SU-DHL-6 (cell line): Measurements from ENCODE around the gene FAM124A.

Experiments
- H2AFZ ChIP-seq: fragments of 200-600 bp; sonication (generic); 2 replicates; pipeline ENCODE4 v1.6.1; 2014; ENCODE audit warnings: low read depth, mild to moderate bottlenecking, moderate library complexity, mixed read lengths, antibody characterized with exemption, low read length; ENCODE audit not compliant: severe bottlenecking
- H3F3A ChIP-seq: fragments of 200-600 bp; shearing (Covaris generic); 2 replicates; pipeline ENCODE4 v1.6.0; 2016; ENCODE audit warnings: antibody characterized with exemption, mild to moderate bottlenecking; ENCODE audit not compliant: insufficient read depth
- H3K27ac ChIP-seq: fragments of 200-600 bp; sonication (generic); 2 replicates; pipeline ENCODE4 v1.5.1; 2016; ENCODE audit warnings: low read depth, mild to moderate bottlenecking, low read length, moderate library complexity, mixed read lengths
- H3K27me3 ChIP-seq: fragments of 200-600 bp; sonication (generic), shearing (Covaris generic); 2 replicates; pipeline ENCODE4 v1.6.0; 2014; ENCODE audit warnings: mild to moderate bottlenecking, low read length
- H3K36me3 ChIP-seq: fragments of 200-600 bp; sonication (generic); 2 replicates; pipeline ENCODE4 v1.6.1; 2014; ENCODE audit warnings: mild to moderate bottlenecking, low read length, mixed read lengths
- H3K4me2 ChIP-seq: fragments of 300-600, 200-600 bp; shearing (Covaris generic), sonication (generic); 2 replicates; pipeline ENCODE4 v1.6.0; 2014; ENCODE audit warnings: low read length, low read depth, mild to moderate bottlenecking; ENCODE audit not compliant: poor library complexity, severe bottlenecking
- H3K4me3 ChIP-seq: fragments of 200-600 bp; sonication (generic); 2 replicates; pipeline ENCODE4 v1.5.1; 2014; ENCODE audit warnings: antibody characterized with exemption, low read length, mild to moderate bottlenecking, mixed read lengths; ENCODE audit not compliant: insufficient read depth, poor library complexity, severe bottlenecking
- H3K79me2 ChIP-seq: fragments of 200-600 bp; sonication (generic); 2 replicates; pipeline ENCODE4 v1.6.1; 2014; ENCODE audit warnings: mild to moderate bottlenecking, low read length, moderate library complexity; ENCODE audit not compliant: insufficient read depth
- H3K9ac ChIP-seq: fragments of 200-600 bp; sonication (generic); 2 replicates; pipeline ENCODE4 v1.7.0; 2014; ENCODE audit warnings: mild to moderate bottlenecking, low read length
- H3K9me2 ChIP-seq: fragments of 200-600 bp; sonication (generic); replicated peaks from 2 replicates; pipeline ENCODE4 v1.6.1; 2014; ENCODE audit warnings: low read length; ENCODE audit not compliant: insufficient read depth
- H3K9me3 ChIP-seq: fragments of 200-600 bp; sonication (generic); 2 replicates; pipeline ENCODE4 v1.6.1; 2014; ENCODE audit warnings: low read length, mixed read lengths; ENCODE audit not compliant: insufficient read depth
- H4K20me1 ChIP-seq: fragments of 200-600 bp; sonication (generic); 2 replicates; pipeline ENCODE4 v1.6.1; 2014; ENCODE audit warnings: low read depth, mild to moderate bottlenecking, antibody characterized with exemption, low read length, moderate library complexity, mixed read lengths
- EZH2phosphoT487 ChIP-seq: fragments of 200-600 bp; sonication (generic), shearing (Covaris generic); conservative IDR thresholded peaks from 2 replicates; pipeline ENCODE4 v1.6.1; 2018; ENCODE audit warnings: mild to moderate bottlenecking, antibody characterized with exemption, low read length, moderate library complexity, mixed read lengths
- TF ChIP-seq, protein P1 (sequence below): fragments of 200-600 bp; sonication (generic); IDR thresholded peaks from one replicate; pipeline ENCODE4 v1.5.1; 2017; ENCODE audit warnings: antibody characterized with exemption, mild to moderate bottlenecking, low read length, moderate library complexity; ENCODE audit not compliant: insufficient read depth, poor library complexity, severe bottlenecking

Gene FAM124A

GRCh38 chr13:51202477-51203046 is 19.6 kb upstream of the FAM124A start:
- no peak overlapping the region for H2AFZ ChIP-seq
- H3K9me3 ChIP-seq = peaks cover 9% of the 10 kb centered on the region; the same call in 1 of the 2 replicates
- TF ChIP-seq EZH2phosphoT487 = no peak
- TF ChIP-seq, protein P1, sequence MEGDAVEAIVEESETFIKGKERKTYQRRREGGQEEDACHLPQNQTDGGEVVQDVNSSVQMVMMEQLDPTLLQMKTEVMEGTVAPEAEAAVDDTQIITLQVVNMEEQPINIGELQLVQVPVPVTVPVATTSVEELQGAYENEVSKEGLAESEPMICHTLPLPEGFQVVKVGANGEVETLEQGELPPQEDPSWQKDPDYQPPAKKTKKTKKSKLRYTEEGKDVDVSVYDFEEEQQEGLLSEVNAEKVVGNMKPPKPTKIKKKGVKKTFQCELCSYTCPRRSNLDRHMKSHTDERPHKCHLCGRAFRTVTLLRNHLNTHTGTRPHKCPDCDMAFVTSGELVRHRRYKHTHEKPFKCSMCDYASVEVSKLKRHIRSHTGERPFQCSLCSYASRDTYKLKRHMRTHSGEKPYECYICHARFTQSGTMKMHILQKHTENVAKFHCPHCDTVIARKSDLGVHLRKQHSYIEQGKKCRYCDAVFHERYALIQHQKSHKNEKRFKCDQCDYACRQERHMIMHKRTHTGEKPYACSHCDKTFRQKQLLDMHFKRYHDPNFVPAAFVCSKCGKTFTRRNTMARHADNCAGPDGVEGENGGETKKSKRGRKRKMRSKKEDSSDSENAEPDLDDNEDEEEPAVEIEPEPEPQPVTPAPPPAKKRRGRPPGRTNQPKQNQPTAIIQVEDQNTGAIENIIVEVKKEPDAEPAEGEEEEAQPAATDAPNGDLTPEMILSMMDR = no peak
- H3K9ac ChIP-seq = no peak overlapping the region
- H3K79me2 ChIP-seq = no peaks in the 10 kb centered on the region
- no peak overlapping the region for H3K27ac ChIP-seq
- H3F3A ChIP-seq = no peaks in the 10 kb centered on the region
- H3K9me2 ChIP-seq = no peaks in the 10 kb centered on the region; the same call in 1 of the 2 replicates
- no peak overlapping the region for H3K4me3 ChIP-seq
- H3K27me3 ChIP-seq = no peaks in the 10 kb centered on the region
- H4K20me1 ChIP-seq = no peaks in the 10 kb centered on the region
- 0 out of 2 replicates have a peak, but pooled peaks cover 3% of the 10 kb centered on the region for H3K36me3 ChIP-seq
- H3K4me2 ChIP-seq = no peak overlapping the region

DNA sequence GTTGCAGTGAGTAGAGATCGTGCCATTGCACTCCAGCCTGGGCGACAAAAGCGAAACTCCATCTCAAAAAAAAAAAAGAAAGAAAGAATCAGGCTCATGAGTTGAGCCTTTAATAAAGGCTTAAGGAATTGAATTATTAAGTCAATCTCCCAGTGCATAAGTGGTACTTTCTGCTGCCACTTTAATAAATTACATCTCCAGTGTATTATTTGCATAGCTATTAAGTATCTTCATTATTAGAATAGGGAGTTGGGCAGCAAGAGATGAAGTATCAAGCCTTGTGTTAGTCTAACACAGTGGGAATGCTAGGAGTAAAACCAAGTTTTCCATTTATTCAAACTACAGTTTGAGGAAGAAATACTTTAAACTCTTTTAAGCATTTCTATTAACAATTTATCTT is 15.6 kb upstream of the FAM124A start:
- no peak overlapping the region for H3K9ac ChIP-seq
- H3K79me2 ChIP-seq = no peaks in the 10 kb centered on the region
- H4K20me1 ChIP-seq = no peaks in the 10 kb centered on the region
- H2AFZ ChIP-seq = no peak overlapping the region
- H3K4me3 ChIP-seq = no peak overlapping the region
- H3K27me3 ChIP-seq = no peaks in the 10 kb centered on the region
- H3K36me3 ChIP-seq = no peaks in the 10 kb centered on the region
- no peaks in the 10 kb centered on the region for H3K9me2 ChIP-seq
- H3F3A ChIP-seq = no peaks in the 10 kb centered on the region
- H3K9me3 ChIP-seq = no peaks in the 10 kb centered on the region
- H3K27ac ChIP-seq = no peak overlapping the region
- H3K4me2 ChIP-seq = no peak overlapping the region
- no peak for TF ChIP-seq EZH2phosphoT487
- TF ChIP-seq, protein P1 = no peak

DNA sequence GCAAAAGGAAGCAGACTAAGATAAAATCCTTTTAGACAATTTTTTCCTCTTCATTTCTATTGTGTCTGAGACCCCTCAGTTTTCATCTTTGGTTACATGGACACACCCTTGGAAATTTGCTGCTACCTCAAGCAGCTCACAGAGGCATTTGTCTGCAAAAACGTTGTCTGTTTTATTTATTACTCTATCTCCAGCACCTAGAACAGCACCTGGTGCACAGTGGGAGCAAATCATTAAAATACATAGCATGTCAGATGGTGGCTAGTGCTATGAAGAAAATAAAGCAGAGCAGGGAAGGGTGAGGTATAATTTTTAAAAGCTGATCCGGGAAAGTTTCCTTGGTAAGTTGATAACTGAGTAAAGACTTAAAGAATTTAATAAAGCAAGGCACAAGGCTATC is 14.3 kb upstream of the FAM124A start:
- H2AFZ ChIP-seq = no peak overlapping the region
- H3K36me3 ChIP-seq = no peaks in the 10 kb centered on the region
- no peaks in the 10 kb centered on the region for H3K27me3 ChIP-seq
- no peak overlapping the region for H3K27ac ChIP-seq
- H3K79me2 ChIP-seq = no peaks in the 10 kb centered on the region
- no peak overlapping the region for H3K4me2 ChIP-seq
- no peaks in the 10 kb centered on the region for H3K9me2 ChIP-seq
- no peaks in the 10 kb centered on the region for H4K20me1 ChIP-seq
- H3K4me3 ChIP-seq = no peak overlapping the region
- H3K9ac ChIP-seq = no peak overlapping the region
- no peaks in the 10 kb centered on the region for H3K9me3 ChIP-seq
- H3F3A ChIP-seq = no peaks in the 10 kb centered on the region
- TF ChIP-seq EZH2phosphoT487 = no peak
- TF ChIP-seq, protein P1 = no peak
